ENCODE results near the gene INPP4A. TPM values are rescaled to one million over a fixed set of nuclear protein-coding genes. Genes with fewer than 3 reads are reported as not detected.

Gene INPP4A
- total and polyA plus RNA-seq, 8 donors = 4.0 to 13.4 (median 7.3) TPM

GRCh38 chr2:98617149-98617548, 172.5 kb downstream of the INPP4A start:
- H3K27ac ChIP-seq = no peak overlapping the region
- no peak for TF ChIP-seq CTCF (IDR thresholded peaks at IDR 0.05)
- H3K27me3 ChIP-seq = no peaks in the 10 kb centered on the region
- no peaks in the 10 kb centered on the region for H3K9me3 ChIP-seq
- ATAC-seq = peak in 1 of 4 donors; percentile 19
- no peak for FAIRE-seq
- 50 to 54% methylated on average over 5 of the region's 5 CpGs for WGBS, 2 donors
- no peak for DNase-seq
- no peak overlapping the region for H3K4me3 ChIP-seq
- H3K36me3 ChIP-seq = peaks cover 0 to 23% (median 11%) of the 10 kb centered on the region in 3 donors
- intact Hi-C loops (cut with DNase I) = no loop called here
- H3K4me1 ChIP-seq = no peaks in the 10 kb centered on the region

- H3K36me3 ChIP-seq = peaks cover 0 to 35% (median 5%) of the 10 kb centered on the region in 3 donors
These were observed 179.0 kb downstream of the INPP4A start for GRCh38 chr2:98623657-98624056.

GRCh38 chr2:98632351-98632750, 187.7 kb downstream of the INPP4A start:
- no peak for DNase-seq
- H3K4me3 ChIP-seq = no peak overlapping the region
- intact Hi-C loops (cut with DNase I) = no loop called here
- no peaks in the 10 kb centered on the region for H3K4me1 ChIP-seq
- no peak for TF ChIP-seq CTCF (IDR thresholded peaks at IDR 0.05)
- no peak for ATAC-seq
- no peak for FAIRE-seq
- H3K27me3 ChIP-seq = no peaks in the 10 kb centered on the region
- 86 to 96% methylated on average over 3 of the region's 3 CpGs for WGBS, 2 donors
- H3K27ac ChIP-seq = no peak overlapping the region
- no peaks in the 10 kb centered on the region for H3K9me3 ChIP-seq
- H3K36me3 ChIP-seq = peaks cover 0 to 75% (median 23%) of the 10 kb centered on the region in 3 donors

More at GRCh38 chr2:98623657-98624056, 179.0 kb downstream of the INPP4A start:
- Histone ChIP-seq H3K4me1 (no peaks in the 10 kb centered on the region), H3K9me3 (no peaks in the 10 kb centered on the region), H3K27ac (no peak overlapping the region), H3K4me3 (no peak overlapping the region), H3K27me3 (no peaks in the 10 kb centered on the region)
- FAIRE-seq = no peak
- intact Hi-C loops (cut with DNase I) = no loop called here
- WGBS, 2 donors = 82 to 83% methylated on average over 5 of the region's 5 CpGs
- no peak for DNase-seq
- TF ChIP-seq CTCF (IDR thresholded peaks at IDR 0.05) = no peak
- ATAC-seq = peak in 3 of 4 donors; percentile 39 to 91 (median 66)

GRCh38 chr2:98634406-98635092, 189.9 kb downstream of the INPP4A start:
- DNase-seq (no peak), ATAC-seq (peak in 2 of 4 donors; percentile 19 to 20)

More at GRCh38 chr2:98634406-98635092, 189.9 kb downstream of the INPP4A start:
- WGBS, 2 donors = 87% methylated on average over 9 of the region's 9 CpGs
- Histone ChIP-seq H3K4me1 (no peaks in the 10 kb centered on the region), H3K27me3 (no peaks in the 10 kb centered on the region), H3K4me3 (no peak overlapping the region), H3K36me3 (peaks cover 0 to 83% (median 29%) of the 10 kb centered on the region in 3 donors), H3K9me3 (no peaks in the 10 kb centered on the region), H3K27ac (no peak overlapping the region)
- intact Hi-C loops (cut with DNase I) = no loop called here
- TF ChIP-seq CTCF (IDR thresholded peaks at IDR 0.05) = no peak
- no peak for FAIRE-seq

All from pancreas (tissue), 10 donors.